ENCODE data around the gene ADGRG7. TPM values are rescaled to one million over a fixed set of nuclear protein-coding genes. Genes with fewer than 3 reads are reported as not detected.

ADGRG7 gene
- total RNA-seq, 1 donor from 2014 or later, result not detected

Other genes starting within 250 kb of the ADGRG7 start
- gene TOMM70, start 208.5 kb upstream of the ADGRG7 start, total RNA-seq, result 38.3 and 49.0 TPM in 2 replicates
- gene LNP1, start 208.1 kb upstream of the ADGRG7 start, total RNA-seq, result 0.51 and 1.1 TPM in 2 replicates
- gene TMEM45A, start 117.0 kb upstream of the ADGRG7 start, total RNA-seq, result 9.0 and 16.1 TPM in 2 replicates
- 77.5 and 79.3 TPM in 2 replicates for gene TFG, start 99.9 kb downstream of the ADGRG7 start, total RNA-seq